GM12874 (cell line): ENCODE measurements around the gene MEN1.

Experiments used
- CTCF ChIP-seq: IDR thresholded peaks from 2 replicates; pipeline ENCODE4 v1.5.1; 2011; ENCODE audit warnings: low read depth, mild to moderate bottlenecking, control low read depth, low read length, moderate library complexity; ENCODE audit not compliant: insufficient read depth

Gene MEN1

DNA sequence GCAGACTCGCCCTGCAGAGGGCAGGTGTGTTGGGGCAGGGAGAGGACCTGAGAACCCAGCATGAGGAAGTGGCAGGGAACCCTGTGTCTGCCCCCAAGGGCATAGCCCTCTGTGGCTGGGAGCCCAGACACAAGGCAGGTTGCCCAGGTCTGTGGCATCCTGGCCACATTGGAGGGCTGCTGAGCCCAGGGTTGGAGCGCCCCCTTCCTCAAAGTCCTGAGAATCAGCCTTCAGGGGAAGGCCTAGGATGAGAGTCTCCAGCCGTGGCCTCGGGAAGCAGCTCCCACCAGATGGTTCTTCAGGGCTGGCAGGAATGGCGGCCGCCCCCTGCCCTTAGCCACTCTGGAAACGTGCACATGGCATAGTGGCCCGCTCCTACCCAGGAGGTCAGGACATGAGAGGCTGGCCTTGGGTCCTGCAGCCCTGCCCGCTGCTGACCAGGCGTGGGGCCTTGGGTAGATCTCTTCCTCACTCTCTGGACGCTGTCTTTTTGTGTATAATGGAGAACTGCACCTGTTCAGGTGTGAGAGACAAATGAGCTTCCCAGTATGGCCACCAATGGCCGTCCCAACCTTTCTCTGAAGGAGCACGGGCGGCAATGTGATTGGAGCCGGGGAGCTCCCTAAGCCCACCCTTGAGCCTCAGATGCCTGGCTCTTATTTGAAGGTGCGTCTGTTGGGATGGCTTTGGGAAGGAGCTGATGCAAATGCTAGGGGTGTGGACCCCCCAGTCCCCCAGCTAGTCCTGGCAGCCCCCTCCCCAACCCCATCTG, 38.7 kb upstream of the MEN1 start:
- TF ChIP-seq CTCF, result peak; percentile 30; the same call in 1 of the 2 replicates

DNA sequence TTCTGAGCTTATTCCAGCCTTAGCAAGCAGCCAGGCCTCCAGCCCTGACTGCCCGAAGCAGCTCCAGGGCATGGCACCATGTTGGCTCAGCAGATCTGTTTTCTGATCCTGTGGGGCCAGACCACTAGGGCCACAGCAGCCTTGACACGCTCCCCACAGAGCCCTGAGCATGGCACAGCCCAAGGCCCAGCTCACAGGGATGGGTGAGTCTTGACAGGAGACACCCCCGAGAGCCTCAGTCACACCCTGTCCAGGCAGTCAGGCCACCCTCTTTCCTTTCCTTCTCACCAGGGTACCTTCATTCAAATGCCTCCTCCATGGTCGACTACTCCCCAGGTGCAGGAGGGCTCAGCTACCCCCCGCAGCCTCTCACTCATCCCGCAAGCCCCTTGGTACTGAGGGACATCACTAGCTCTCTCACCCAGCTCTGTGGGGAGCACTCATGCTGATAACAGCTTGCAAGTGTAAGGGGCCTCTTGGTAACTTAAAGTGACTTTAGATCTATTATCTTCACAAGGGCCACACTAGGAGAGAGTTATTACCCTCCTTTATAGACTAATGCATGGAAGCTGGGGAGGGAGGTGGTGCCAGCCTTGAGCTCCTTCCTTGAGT, 38.0 kb upstream of the MEN1 start:
- TF ChIP-seq CTCF, result no peak

DNA sequence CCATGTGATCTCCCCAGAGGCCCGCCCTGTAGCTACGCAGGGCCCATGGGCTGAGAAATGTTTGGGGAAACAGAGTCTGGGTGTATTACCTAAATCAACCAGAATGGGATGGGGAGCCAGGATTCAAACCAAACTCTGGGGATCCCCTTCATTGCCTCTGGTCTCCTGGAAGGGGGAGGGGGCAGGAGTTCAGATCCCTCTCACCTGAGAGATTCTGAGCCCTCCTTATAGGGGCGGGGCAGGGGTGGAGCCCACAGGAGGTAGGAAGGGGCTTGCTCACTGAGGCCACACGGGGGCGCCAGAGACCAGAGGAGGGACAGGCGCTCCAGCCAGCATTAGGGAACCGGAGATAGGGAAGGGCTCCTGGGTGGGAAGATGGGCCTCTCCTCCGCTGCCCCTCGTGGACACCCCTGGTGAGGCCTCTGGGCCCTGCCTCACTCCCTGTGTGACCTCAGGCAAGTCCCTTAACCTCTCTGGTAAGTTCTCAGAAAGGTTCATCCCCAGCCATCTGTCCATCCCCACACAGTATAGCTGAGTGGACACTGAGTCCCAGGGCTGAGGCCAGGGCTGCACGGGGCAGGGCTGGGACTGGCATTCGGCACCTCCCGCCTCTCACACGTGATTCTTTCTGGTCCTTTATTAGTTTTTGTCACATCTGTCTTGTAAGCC, 36.8 kb upstream of the MEN1 start:
- peak; percentile 92 for TF ChIP-seq CTCF

- TF ChIP-seq CTCF, result no peak
These were observed 34.9 kb upstream of the MEN1 start for GRCh38 chr11:64845129-64845775.

DNA sequence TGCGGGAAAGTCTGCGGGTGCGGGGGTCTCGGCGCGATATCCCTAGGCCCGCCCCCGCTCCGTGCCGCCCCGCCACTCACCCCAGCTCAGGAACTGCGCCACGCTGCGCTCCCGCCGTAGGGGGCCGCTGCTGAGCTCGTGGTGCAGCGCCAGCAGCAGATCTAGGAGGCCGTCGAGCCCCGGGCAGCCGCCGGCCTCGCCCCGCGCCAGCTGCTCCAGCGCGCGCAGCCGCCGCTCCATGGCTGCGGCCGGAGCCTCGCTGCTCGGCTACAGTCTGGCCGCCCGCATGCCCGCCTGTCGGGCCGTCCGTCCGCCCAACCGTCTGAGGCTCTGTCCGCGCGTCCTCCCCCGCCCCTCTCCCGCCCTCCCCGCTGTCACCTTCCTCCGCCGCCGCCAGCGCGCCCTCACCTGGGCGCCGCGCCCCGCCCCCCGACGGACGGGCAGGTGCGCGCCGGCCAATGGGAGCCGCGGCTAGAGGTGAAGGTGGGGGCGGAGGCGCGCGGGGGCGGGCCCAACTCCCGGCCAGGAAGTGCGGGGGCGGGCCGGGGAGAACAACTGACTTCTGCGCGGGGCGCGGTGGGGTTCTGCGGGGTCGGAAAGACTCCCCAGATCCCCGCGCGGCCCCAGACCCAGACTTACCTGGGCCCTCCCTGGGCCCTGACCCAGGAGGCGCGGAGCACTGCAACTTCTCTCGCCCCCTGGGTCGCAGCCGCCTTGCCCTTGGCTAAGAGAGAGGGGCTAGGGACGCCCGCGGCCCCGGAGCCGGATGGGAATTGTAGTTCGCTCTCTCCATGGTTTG, 34.2 kb upstream of the MEN1 start, which contains the start of gene CDC42BPG:
Gene CDC42BPG, minus strand, starts transcription at position 324 of the 799 bp plus-strand sequence. Its CDS starts 84 bp downstream, at position 240.
- peak; percentile 86 for TF ChIP-seq CTCF

DNA sequence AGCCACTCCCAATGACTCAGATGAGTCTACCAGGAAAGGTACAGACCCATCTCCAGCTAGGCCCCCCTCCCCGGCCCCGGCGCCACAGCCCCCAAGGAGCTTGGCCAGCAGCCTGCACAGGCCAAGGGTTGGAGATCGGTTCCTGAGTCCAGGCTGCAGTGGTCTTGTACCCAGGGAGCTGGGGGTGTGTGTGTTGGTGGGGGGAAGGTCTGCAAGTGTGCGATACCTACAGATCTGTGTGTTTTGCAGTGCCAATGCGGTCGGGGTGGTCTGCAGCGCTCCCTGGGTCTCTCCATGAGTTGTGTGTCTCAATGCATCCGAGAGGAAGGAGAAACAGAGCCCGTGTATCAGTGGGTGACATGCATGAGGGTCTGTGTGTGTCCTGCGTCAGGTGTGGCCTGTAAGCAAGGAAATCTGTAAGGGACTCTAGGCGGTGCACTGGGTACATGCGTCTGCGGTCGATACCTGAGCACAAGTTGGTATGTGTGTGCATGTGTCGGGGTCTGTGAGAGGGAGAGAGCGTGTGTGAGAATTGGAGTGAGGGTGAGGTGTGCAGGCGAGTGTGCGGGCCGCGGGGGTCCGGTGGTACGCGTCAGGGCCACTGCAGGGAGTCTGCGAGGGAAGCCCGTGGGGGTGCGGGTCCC, 33.5 kb upstream of the MEN1 start:
- TF ChIP-seq CTCF, result no peak
